ENCODE measurements around the gene KIAA0753.

KIAA0753 gene

GRCh38 chr17:6636616-6637457 lies 3.7 kb downstream of the KIAA0753 start:
- no peak for TF ChIP-seq CTCF (conservative IDR thresholded peaks at IDR 0.05; ENCODE audit: control insufficient read depth, insufficient read depth, low read depth, low read length)
- H3K4me3 ChIP-seq (ENCODE audit: control insufficient read depth, low read depth, low read length): no peak overlapping the region
- no peak for DNase-seq (ENCODE audit: low read depth)

DNA sequence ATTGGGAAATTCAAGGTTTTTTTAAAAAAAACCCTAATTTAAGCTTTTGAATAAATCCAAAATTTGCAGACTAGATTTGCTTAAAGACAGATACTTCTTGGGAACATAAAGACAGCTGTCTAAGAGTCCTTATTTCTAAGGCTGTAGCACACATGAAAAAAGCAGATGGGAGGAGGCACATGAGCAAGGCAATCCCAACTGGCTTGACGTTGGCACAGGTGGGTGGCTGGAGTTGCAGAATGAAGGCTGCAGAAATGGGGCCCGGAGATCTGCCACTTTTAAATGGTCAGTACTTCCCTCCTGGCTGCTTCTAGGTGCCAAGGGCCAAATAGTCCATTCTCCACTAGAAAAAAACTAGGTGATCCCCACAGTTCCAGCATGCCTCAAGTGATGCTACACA lies 4.4 kb downstream of the KIAA0753 start:
- no peak overlapping the region for H3K4me3 ChIP-seq (ENCODE audit: control insufficient read depth, low read depth, low read length)
- DNase-seq (ENCODE audit: low read depth): no peak
- no peak for TF ChIP-seq CTCF (conservative IDR thresholded peaks at IDR 0.05; ENCODE audit: control insufficient read depth, insufficient read depth, low read depth, low read length)

DNA sequence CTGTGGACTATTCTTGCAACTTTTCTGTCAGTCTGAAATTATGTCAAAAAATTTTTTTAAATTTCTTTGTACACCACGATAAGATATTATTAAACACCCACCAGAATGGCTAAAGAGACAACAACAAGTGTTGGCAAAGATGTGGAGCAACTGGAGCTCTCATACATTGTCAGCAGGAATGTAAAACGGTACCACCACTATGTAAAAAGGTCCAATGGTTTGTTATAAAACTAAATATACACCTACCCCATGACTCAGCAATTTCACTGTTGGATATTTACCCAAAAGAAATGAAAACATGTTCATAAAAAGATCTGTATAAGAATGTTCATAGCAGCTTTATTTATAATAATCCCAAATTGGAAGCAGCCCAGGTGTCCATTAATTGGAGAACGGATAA lies 7.2 kb downstream of the KIAA0753 start:
- no peak for DNase-seq (ENCODE audit: low read depth)
- no peak for TF ChIP-seq CTCF (conservative IDR thresholded peaks at IDR 0.05; ENCODE audit: control insufficient read depth, insufficient read depth, low read depth, low read length)
- no peak overlapping the region for H3K4me3 ChIP-seq (ENCODE audit: control insufficient read depth, low read depth, low read length)

- H3K4me3 ChIP-seq (ENCODE audit: control insufficient read depth, low read depth, low read length): no peak overlapping the region
- DNase-seq (ENCODE audit: low read depth): no peak
- TF ChIP-seq CTCF (conservative IDR thresholded peaks at IDR 0.05; ENCODE audit: control insufficient read depth, insufficient read depth, low read depth, low read length): no peak
These were observed 8.0 kb downstream of the KIAA0753 start for GRCh38 chr17:6632530-6632929.

- no peak for TF ChIP-seq CTCF (conservative IDR thresholded peaks at IDR 0.05; ENCODE audit: control insufficient read depth, insufficient read depth, low read depth, low read length)
- H3K4me3 ChIP-seq (ENCODE audit: control insufficient read depth, low read depth, low read length): no peak overlapping the region
- no peak for DNase-seq (ENCODE audit: low read depth)
These were observed 10.1 kb downstream of the KIAA0753 start for GRCh38 chr17:6630390-6630789.

DNA sequence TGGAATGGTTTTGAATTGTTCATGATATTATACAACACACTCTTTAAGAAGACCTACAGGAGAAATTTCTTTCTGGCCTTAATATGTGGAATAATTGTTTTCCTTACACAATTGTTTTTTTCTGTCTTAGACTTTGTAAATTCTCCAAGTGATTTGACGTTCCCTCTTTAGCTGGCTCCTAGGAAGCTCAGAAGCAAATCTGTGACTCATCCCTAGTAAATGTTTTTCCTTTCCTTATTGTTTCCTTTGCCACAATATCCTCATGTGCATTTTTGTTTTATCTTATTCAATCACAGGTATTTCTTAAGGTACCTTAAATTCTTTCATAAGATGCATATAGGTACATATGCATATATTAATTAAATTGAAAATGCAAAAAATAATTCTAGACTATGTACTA lies 13.5 kb downstream of the KIAA0753 start:
- DNase-seq (ENCODE audit: low read depth): peak; percentile 35
- no peak overlapping the region for H3K4me3 ChIP-seq (ENCODE audit: control insufficient read depth, low read depth, low read length)
- TF ChIP-seq CTCF (conservative IDR thresholded peaks at IDR 0.05; ENCODE audit: control insufficient read depth, insufficient read depth, low read depth, low read length): no peak
